B cell (primary cell): ENCODE data around the gene CLDND2. TPM values are rescaled to one million over a fixed set of nuclear protein-coding genes. Genes with fewer than 3 reads are reported as not detected.
"Not testable (repeated sequence)": the region's sequence is repeated elsewhere in the genome, so short reads cannot be mapped to it uniquely, and the experiment has no call there.

Experiments
- ATAC-seq: fragments of 200-7000 bp; cut with Tn5 transposase; one replicate; pipeline ENCODE4 v1.10.0; 2021; ENCODE audit warnings: low read depth, mild to moderate bottlenecking, moderate number of reproducible peaks, moderate library complexity
- CTCF ChIA-PET: fragments of 350-600 bp; sonication (Branson Sonifier 250); formaldehyde crosslinking; loops from one replicate; lab custom pipeline; 2021; ENCODE audit warnings: antibody characterized with exemption, inconsistent platforms; lab: Charles Lee
- POLR2A ChIA-PET: fragments of 350-600 bp; sonication (Branson Sonifier 250); formaldehyde crosslinking; loops from one replicate; lab custom pipeline; 2021; ENCODE audit warnings: antibody characterized with exemption; lab: Charles Lee
- DNase-seq: peaks from one replicate; pipeline ENCODE4 v3.0.0; 2013
- H2AFZ ChIP-seq: 2 replicates; pipeline ENCODE4 v1.6.1; 2012; ENCODE audit warnings: mild to moderate bottlenecking, low read depth, low read length; ENCODE audit not compliant: insufficient read depth, poor library complexity, severe bottlenecking
- H3K27ac ChIP-seq, 2 donors: 1 replicate in 1 of 2; 2 replicates in 1 of 2; pipeline ENCODE4 v1.5.1; 2012 to 2013; ENCODE audit warnings: low read length in 2 of 2, mild to moderate bottlenecking in 2 of 2, moderate library complexity in 1 of 2
- H3K27me3 ChIP-seq, 4 experiments: fragments of 200-600 bp in 1 of 4; sonication (generic) in 1 of 4; replicated peaks in 1 of 4; 1 replicate in 2 of 4; 2 replicates in 2 of 4; pipeline versions ENCODE4 v1.6.1 to v1.7.0; 2013 to 2016; ENCODE audit warnings: low read length in 3 of 4, mild to moderate bottlenecking in 2 of 4, mixed read lengths in 1 of 4, moderate library complexity in 1 of 4; ENCODE audit not compliant: insufficient read depth in 4 of 4, control insufficient read depth in 3 of 4; ENCODE audit errors: control extremely low read depth in 1 of 4
- H3K36me3 ChIP-seq, 2 experiments: replicated peaks in 1 of 2; 1 replicate in 1 of 2; 2 replicates in 1 of 2; pipeline versions ENCODE4 v1.6.1 to v1.7.1; 2013; ENCODE audit warnings: low read length in 1 of 2; ENCODE audit not compliant: insufficient read depth in 2 of 2, control insufficient read depth in 1 of 2; ENCODE audit errors: control extremely low read depth in 1 of 2, extremely low read depth in 1 of 2
- H3K4me1 ChIP-seq, 2 donors: fragments of 200-600 bp in 1 of 2; sonication (generic) in 1 of 2; 1 replicate in 1 of 2; 2 replicates in 1 of 2; pipeline versions ENCODE4 v1.5.1 to v1.6.1; 2013 to 2017; ENCODE audit warnings: low read length in 2 of 2; ENCODE audit not compliant: control insufficient read depth in 2 of 2, insufficient read depth in 2 of 2
- H3K4me2 ChIP-seq: replicated peaks from 2 replicates; pipeline ENCODE3; 2012; ENCODE audit warnings: mild to moderate bottlenecking, low read depth, low read length; ENCODE audit not compliant: poor library complexity, severe bottlenecking
- H3K4me3 ChIP-seq, 5 experiments: fragments of 200-600 bp in 1 of 5; sonication (generic) in 1 of 5; 1 replicate in 3 of 5; 2 replicates in 2 of 5; pipeline versions ENCODE4 v1.5.1 to v1.7.0; 2011 to 2016; ENCODE audit warnings: low read length in 4 of 5, mild to moderate bottlenecking in 4 of 5, low read depth in 2 of 5, control low read depth in 1 of 5, moderate library complexity in 1 of 5; ENCODE audit not compliant: insufficient read depth in 1 of 5; ENCODE audit errors: control extremely low read depth in 1 of 5, extremely low read depth in 1 of 5
- H3K79me2 ChIP-seq: fragments of 200-600 bp; sonication (generic); one replicate; pipeline ENCODE4 v1.6.0; 2016; ENCODE audit warnings: low read length; ENCODE audit not compliant: control insufficient read depth, insufficient read depth
- H3K9ac ChIP-seq: fragments of 200-600 bp; sonication (generic); 2 replicates; pipeline ENCODE4 v1.6.1; 2017; ENCODE audit warnings: mild to moderate bottlenecking, low read length, moderate library complexity
- H3K9me3 ChIP-seq, 3 donors: one replicate each; pipeline versions ENCODE4 v1.6.1 to v1.7.1; 2013; ENCODE audit warnings: low read length in 2 of 3; ENCODE audit not compliant: control insufficient read depth in 2 of 3, insufficient read depth in 1 of 3; ENCODE audit errors: control extremely low read depth in 1 of 3
- H4K20me1 ChIP-seq: 2 replicates; pipeline ENCODE4 v1.6.0; 2012; ENCODE audit warnings: mild to moderate bottlenecking, low read length; ENCODE audit not compliant: insufficient read depth, control insufficient read depth, poor library complexity, severe bottlenecking
- H3K27ac Mint-ChIP-seq: one replicate; pipeline ENCODE4 v1.8.0; 2021; ENCODE audit warnings: mixed read lengths
- H3K27me3 Mint-ChIP-seq: one replicate; pipeline ENCODE4 v1.8.0; 2021; ENCODE audit warnings: mixed read lengths
- H3K4me1 Mint-ChIP-seq: one replicate; pipeline ENCODE4 v1.8.0; 2021; ENCODE audit warnings: mixed read lengths
- H3K4me3 Mint-ChIP-seq: one replicate; pipeline ENCODE4 v1.8.0; 2021; ENCODE audit warnings: mixed read lengths
- H3K9me3 Mint-ChIP-seq: one replicate; pipeline ENCODE4 v1.8.0; 2022; ENCODE audit warnings: mixed read lengths; ENCODE audit not compliant: insufficient read depth
- EZH2 ChIP-seq: IDR thresholded peaks from 2 replicates; pipeline ENCODE4 v1.6.1; 2012; ENCODE audit warnings: borderline replicate concordance, low read depth, mild to moderate bottlenecking, moderate library complexity, low read length; ENCODE audit not compliant: insufficient read depth, poor library complexity, severe bottlenecking
- WGBS: methylation state at CpG from one replicate; pipeline ENCODE4 v1.1.5; 2013; ENCODE audit warnings: missing lambda C conversion rate; ENCODE audit not compliant: insufficient coverage; 5-methylcytosine and 5-hydroxymethylcytosine counted together
- intact Hi-C: fragments of 100-400 bp; cut with micrococcal nuclease; formaldehyde crosslinking; loops from one replicate; pipeline ENCODE4 v1.10.0; 2022
- polyA plus RNA-seq: library from polyadenylated mRNA; depleted of rRNA; stranded (reverse); fragments of >200 nt; gene quantifications from 2 replicates; pipeline ENCODE4 v1.2.3, GENCODE V29; 2012
- total RNA-seq, 2 donors: library from RNA; stranded (reverse); fragments of 120-200 nt in 1 of 2; gene quantifications; 1 replicate in 1 of 2; 2 replicates in 1 of 2; pipeline versions ENCODE4 v1.2.3 to v1.2.4, GENCODE V29; 2013 to 2022
- TF ChIP-seq, protein P1 (sequence below): fragments of 200-600 bp; IDR thresholded peaks from one replicate; pipeline ENCODE4 v1.8.0; 2022; ENCODE audit warnings: antibody characterized with exemption, mild to moderate bottlenecking

The CLDND2 gene
- total and polyA plus RNA-seq, 2 donors (not counting 1 experiment from before 2014, with no cell fraction given) = 1.9 TPM; not detected in 1

DNA sequence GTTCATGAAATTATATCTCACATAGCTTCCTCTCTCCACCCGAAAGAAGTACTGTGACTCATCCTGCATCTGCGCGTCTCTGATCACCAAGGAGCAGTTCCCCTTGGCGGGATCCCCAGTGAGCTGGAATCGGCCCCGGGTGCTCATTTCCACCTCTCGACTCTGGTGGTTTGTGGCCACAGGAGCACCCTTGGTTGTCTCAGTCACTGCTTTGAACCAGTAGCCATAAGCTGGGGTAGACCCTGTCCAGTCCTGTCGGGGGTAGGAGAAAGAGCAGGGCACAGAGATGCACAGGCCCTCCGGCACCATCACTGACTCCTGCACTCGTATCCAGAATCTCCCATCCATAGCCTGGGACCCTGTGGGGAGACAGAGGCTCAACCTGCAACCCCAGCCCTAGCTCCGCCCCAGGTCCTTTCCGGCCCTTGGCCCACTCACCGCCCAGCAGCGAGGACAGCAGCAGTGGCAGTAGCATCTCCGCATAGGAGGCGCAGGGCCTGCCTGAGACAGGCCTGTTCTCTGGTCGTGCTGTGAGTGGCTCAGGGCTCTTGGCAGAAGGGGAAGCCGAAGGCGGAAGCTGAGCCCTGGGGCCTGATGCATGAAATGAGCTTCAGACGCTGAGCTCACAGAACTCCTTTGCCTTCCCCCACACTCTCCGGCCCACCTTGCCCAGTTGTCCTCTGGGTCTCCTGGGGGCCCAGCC is 48.5 kb upstream of the CLDND2 start, which contains the start of gene SIGLEC10:
TSS of gene SIGLEC10 (minus strand) at position 536 of the 703 bp plus-strand sequence. CDS start at position 475, 61 bp downstream.
- peaks cover 31 to 53% of the 10 kb centered on the region in 2 donors for H3K4me1 ChIP-seq
- Mint-ChIP-seq H3K4me1 (peaks cover 52% of the 10 kb centered on the region), H3K27me3 (peaks cover 4% of the 10 kb centered on the region), H3K27ac (peak within 1 kb of the TSS; percentile 99), H3K4me3 (peak within 1 kb of the TSS; percentile 99), H3K9me3 (no peaks in the 10 kb centered on the region)
- H3K4me3 ChIP-seq = peak within 1 kb of the TSS; percentile 63 to 80 (median 69)
- H4K20me1 ChIP-seq = no peaks in the 10 kb centered on the region
- POLR2A ChIA-PET = interaction anchor here (0.5 to 1.8 kb wide), 14 partner anchors 9 to 244 kb away, joined by 3 to 14 read pairs (median 4); partner anchors contain the start of gene SIGLEC6
- peaks cover 0 to 11% (median 3%) of the 10 kb centered on the region in 4 experiments for H3K27me3 ChIP-seq
- H3K79me2 ChIP-seq = peaks cover 21% of the 10 kb centered on the region
- peaks cover 2 to 31% of the 10 kb centered on the region in 2 experiments for H3K36me3 ChIP-seq
- H3K4me2 ChIP-seq = peak within 1 kb of the TSS; percentile 77
- CTCF ChIA-PET = interaction anchor here (0.7 to 6.6 kb wide), 21 partner anchors 10 to 361 kb away, joined by 3 to 112 read pairs (median 9); partner anchors contain the start of genes CLDND2, NKG7, SIGLEC6 and VSIG10L
- 5% methylated on average over 19 of the region's 21 CpGs for WGBS
- DNase-seq (peak; percentile 89), ATAC-seq (peak; percentile 90)
- H3K9me3 ChIP-seq = peaks cover 0 to 6% (median 0%) of the 10 kb centered on the region in 3 donors
- TF ChIP-seq, protein P1, sequence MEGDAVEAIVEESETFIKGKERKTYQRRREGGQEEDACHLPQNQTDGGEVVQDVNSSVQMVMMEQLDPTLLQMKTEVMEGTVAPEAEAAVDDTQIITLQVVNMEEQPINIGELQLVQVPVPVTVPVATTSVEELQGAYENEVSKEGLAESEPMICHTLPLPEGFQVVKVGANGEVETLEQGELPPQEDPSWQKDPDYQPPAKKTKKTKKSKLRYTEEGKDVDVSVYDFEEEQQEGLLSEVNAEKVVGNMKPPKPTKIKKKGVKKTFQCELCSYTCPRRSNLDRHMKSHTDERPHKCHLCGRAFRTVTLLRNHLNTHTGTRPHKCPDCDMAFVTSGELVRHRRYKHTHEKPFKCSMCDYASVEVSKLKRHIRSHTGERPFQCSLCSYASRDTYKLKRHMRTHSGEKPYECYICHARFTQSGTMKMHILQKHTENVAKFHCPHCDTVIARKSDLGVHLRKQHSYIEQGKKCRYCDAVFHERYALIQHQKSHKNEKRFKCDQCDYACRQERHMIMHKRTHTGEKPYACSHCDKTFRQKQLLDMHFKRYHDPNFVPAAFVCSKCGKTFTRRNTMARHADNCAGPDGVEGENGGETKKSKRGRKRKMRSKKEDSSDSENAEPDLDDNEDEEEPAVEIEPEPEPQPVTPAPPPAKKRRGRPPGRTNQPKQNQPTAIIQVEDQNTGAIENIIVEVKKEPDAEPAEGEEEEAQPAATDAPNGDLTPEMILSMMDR = no peak
- no peak for TF ChIP-seq EZH2
- peak within 1 kb of the TSS; percentile 81 for H3K9ac ChIP-seq
- H2AFZ ChIP-seq = peak within 1 kb of the TSS; percentile 89
- peak within 1 kb of the TSS; percentile 85 to 86 for H3K27ac ChIP-seq
- intact Hi-C loops = loop anchor here (1.0 to 10.0 kb wide), 8 partner anchors 19 to 240 kb away; partner anchors contain the start of gene SIGLEC6

GRCh38 chr19:51416422-51416821 is 47.6 kb upstream of the CLDND2 start:
- ChIA-PET POLR2A (interaction anchor here (1.8 kb wide), 2 partner anchors 8 to 49 kb away, joined by 12 to 14 read pairs; no protein-coding TSS in a partner anchor), CTCF (interaction anchor here (0.7 to 6.6 kb wide), 9 partner anchors 9 to 245 kb away, joined by 3 to 112 read pairs (median 15); no protein-coding TSS in a partner anchor)
- H3K27me3 ChIP-seq, H4K20me1 ChIP-seq, DNase-seq, H3K27me3 Mint-ChIP-seq, H3K9me3 ChIP-seq, H3K9me3 Mint-ChIP-seq, ATAC-seq: not testable (repeated sequence)
- Histone ChIP-seq H2AFZ (peak overlapping the region; percentile 89), H3K4me2 (peak overlapping the region; percentile 77), H3K79me2 (peaks cover 21% of the 10 kb centered on the region), H3K4me1 (peaks cover 26 to 46% of the 10 kb centered on the region in 2 donors), H3K9ac (peak overlapping the region; percentile 81), H3K36me3 (peaks cover 2 to 32% of the 10 kb centered on the region in 2 experiments), H3K4me3 (peak overlapping the region in 4 of 5 experiments; percentile 67 to 80 (median 72)), H3K27ac (peak overlapping the region; percentile 85 to 86)
- 62% methylated on average over 2 of the region's 15 CpGs for WGBS
- H3K27ac Mint-ChIP-seq = peak overlapping the region; percentile 99
- intact Hi-C loops = loop anchor here (5.0 to 10.0 kb wide), 2 partner anchors 116 to 138 kb away; partner anchors contain the start of gene SIGLEC6
- H3K4me3 Mint-ChIP-seq = peak overlapping the region; percentile 99
- peaks cover 49% of the 10 kb centered on the region for H3K4me1 Mint-ChIP-seq
